HepG2 (cell line): ENCODE data around the gene CHM. TPM values are rescaled to one million over a fixed set of nuclear protein-coding genes. Genes with fewer than 3 reads are reported as not detected.

Experiments used
- ATAC-seq: fragments of 200-7000 bp; cut with Tn5 transposase; 3 replicates; pipeline ENCODE4 v1.9.1; 2020; ENCODE audit warnings: mild to moderate bottlenecking, moderate library complexity
- BruUV-seq: library from RNA; stranded (reverse); fragments of 400-500 nt; replicated peaks from 2 replicates; lab custom pipeline; 2021; lab: Mats Ljungman, UMichigan
- CTCF ChIA-PET: fragments of 300-600 bp; formaldehyde crosslinking; extraction: SDS; loops from one replicate; lab custom pipeline; 2021; ENCODE audit warnings: low total read pairs, inconsistent platforms, low intra/inter-chr PET ratio; lab: Yijun Ruan, JAX
- POLR2A ChIA-PET: fragments of 350-600 bp; sonication (Branson Sonifier 250); formaldehyde crosslinking; loops from one replicate; lab custom pipeline; 2020; ENCODE audit warnings: antibody characterized with exemption, inconsistent platforms; lab: Yijun Ruan, JAX
- DNase-seq: peaks from one replicate; pipeline ENCODE4 v3.0.0-alpha.2; 2015; ENCODE audit warnings: low spot score
- FAIRE-seq: peaks from 3 replicates; lab custom pipeline; 2011; peaks lifted over from hg19 to GRCh38; lab: Jason Lieb, UNC
- H2AFZ ChIP-seq: one replicate; pipeline ENCODE4 v1.6.1; 2011; ENCODE audit warnings: low read length, inconsistent platforms
- H3K27ac ChIP-seq: fragments of 300-600 bp; 3 replicates; pipeline ENCODE4 v1.8.0; 2011; ENCODE audit warnings: mixed run types, mild to moderate bottlenecking, mixed read lengths, low read length, inconsistent platforms; ENCODE audit not compliant: insufficient read depth; ENCODE audit errors: extremely low read length
- H3K27me3 ChIP-seq, 2 experiments: fragments of 200-600 bp in 1 of 2; 2 replicates in 1 of 2; 3 replicates in 1 of 2; pipeline versions ENCODE4 v1.6.0 to v1.8.0; 2011; ENCODE audit warnings: low read length in 2 of 2, mild to moderate bottlenecking in 2 of 2, moderate library complexity in 2 of 2, inconsistent platforms in 1 of 2; ENCODE audit not compliant: insufficient read depth in 2 of 2, control insufficient read depth in 1 of 2
- H3K36me3 ChIP-seq, 2 experiments: fragments of 200-600 bp in 1 of 2; replicated peaks in 1 of 2; 2 replicates in 1 of 2; 3 replicates in 1 of 2; pipeline versions ENCODE4 v1.5.1 to v1.8.0; 2011; ENCODE audit warnings: low read length in 2 of 2, inconsistent platforms in 1 of 2; ENCODE audit not compliant: insufficient read depth in 2 of 2, control insufficient read depth in 1 of 2
- H3K4me1 ChIP-seq: 2 replicates; pipeline ENCODE4 v1.5.1; 2012; ENCODE audit warnings: low read length, inconsistent platforms; ENCODE audit not compliant: insufficient read depth
- H3K4me2 ChIP-seq: 2 replicates; pipeline ENCODE4 v1.6.0; 2011; ENCODE audit warnings: low read depth, low read length, inconsistent platforms
- H3K4me3 ChIP-seq, 3 experiments: fragments of 200-600 bp in 1 of 3; sonication (generic), shearing (Covaris generic) in 1 of 3; replicated peaks in 1 of 3; 2 replicates each; pipeline ENCODE4 v1.5.1; 2011 to 2016; ENCODE audit warnings: low read length in 3 of 3, inconsistent platforms in 2 of 3, low read depth in 2 of 3, mild to moderate bottlenecking in 2 of 3, control low read depth in 1 of 3, mixed read lengths in 1 of 3; ENCODE audit not compliant: insufficient read depth in 1 of 3
- H3K79me2 ChIP-seq: one replicate; pipeline ENCODE4 v1.6.1; 2011; ENCODE audit warnings: low read length, inconsistent platforms; ENCODE audit not compliant: insufficient read depth
- H3K9ac ChIP-seq: 2 replicates; pipeline ENCODE4 v1.6.0; 2011; ENCODE audit warnings: mild to moderate bottlenecking, low read depth, low read length, inconsistent platforms; ENCODE audit not compliant: insufficient read depth
- H3K9me3 ChIP-seq: 2 replicates; pipeline ENCODE4 v1.5.1; 2012; ENCODE audit warnings: mild to moderate bottlenecking, low read length
- H4K20me1 ChIP-seq: 2 replicates; pipeline ENCODE4 v1.6.0; 2011; ENCODE audit warnings: inconsistent platforms, mild to moderate bottlenecking, low read length, moderate library complexity; ENCODE audit not compliant: insufficient read depth
- BCL3 ChIP-seq: sonication (generic); formaldehyde crosslinking; IDR thresholded peaks from 2 replicates; pipeline ENCODE4 v1.5.1; 2020; ENCODE audit warnings: mild to moderate bottlenecking, missing genetic modification reagents, moderate library complexity
- ELF1 ChIP-seq: sonication (generic); formaldehyde crosslinking; IDR thresholded peaks from 2 replicates; pipeline ENCODE4 v1.4.0; 2020; ENCODE audit warnings: missing genetic modification reagents
- FOXA3 ChIP-seq: IDR thresholded peaks from 2 replicates; pipeline ENCODE4 v1.6.1; 2016; ENCODE audit warnings: missing genetic modification reagents, missing compliant biosample characterization
- HOXA5 ChIP-seq: sonication (generic); formaldehyde crosslinking; IDR thresholded peaks from 2 replicates; pipeline ENCODE4 v1.4.0; 2020; ENCODE audit warnings: missing genetic modification reagents
- NFE2 ChIP-seq: sonication (generic); formaldehyde crosslinking; IDR thresholded peaks from 2 replicates; pipeline ENCODE4 v1.4.0; 2020; ENCODE audit warnings: missing genetic modification reagents
- PITX1 ChIP-seq: sonication (generic); formaldehyde crosslinking; IDR thresholded peaks from 2 replicates; pipeline ENCODE4 v1.5.1; 2020; ENCODE audit warnings: mild to moderate bottlenecking, missing genetic modification reagents
- PRDM4 ChIP-seq: sonication (generic); formaldehyde crosslinking; IDR thresholded peaks from 2 replicates; pipeline ENCODE4 v1.9.0; 2021; ENCODE audit warnings: missing genetic modification reagents, borderline replicate concordance
- RELA ChIP-seq: sonication (generic); formaldehyde crosslinking; IDR thresholded peaks from 2 replicates; pipeline ENCODE4 v1.4.0; 2020; ENCODE audit warnings: missing genetic modification reagents
- TBX2 ChIP-seq: sonication (generic); formaldehyde crosslinking; IDR thresholded peaks from 2 replicates; pipeline ENCODE4 v1.5.0; 2020; ENCODE audit warnings: missing genetic modification reagents, mild to moderate bottlenecking, borderline replicate concordance
- ZFP90 ChIP-seq: sonication (generic); formaldehyde crosslinking; IDR thresholded peaks from 2 replicates; pipeline ENCODE4 v1.8.0; 2022; ENCODE audit warnings: missing genetic modification reagents, mild to moderate bottlenecking, inconsistent platforms, borderline replicate concordance
- ZNF160 ChIP-seq: sonication (generic); formaldehyde crosslinking; IDR thresholded peaks from 2 replicates; pipeline ENCODE4 v1.8.0; 2022; ENCODE audit warnings: mild to moderate bottlenecking, inconsistent platforms, missing genetic modification reagents
- ZNF230 ChIP-seq: sonication (generic); formaldehyde crosslinking; IDR thresholded peaks from 2 replicates; pipeline ENCODE4 v1.4.0; 2020; ENCODE audit warnings: mild to moderate bottlenecking, missing genetic modification reagents
- ZNF563 ChIP-seq: sonication (generic); formaldehyde crosslinking; IDR thresholded peaks from 2 replicates; pipeline ENCODE4 v1.8.0; 2022; ENCODE audit warnings: mild to moderate bottlenecking, moderate library complexity, missing genetic modification reagents
- ZNF775 ChIP-seq: sonication (generic); formaldehyde crosslinking; IDR thresholded peaks from 2 replicates; pipeline ENCODE4 v1.4.0; 2020; ENCODE audit warnings: missing genetic modification reagents, mild to moderate bottlenecking, moderate library complexity, borderline replicate concordance
- WGBS: methylation state at CpG from one replicate; pipeline ENCODE4 v1.1.6; 2017; ENCODE audit warnings: low lambda C conversion rate; 5-methylcytosine and 5-hydroxymethylcytosine counted together
- in situ Hi-C: cut with HindIII; loops from 2 replicates; pipeline ENCODE4 v1.10.0; 2017; ENCODE audit warnings: low pct_unique_long_range_greater_than_20kb; ENCODE audit not compliant: extremely low pct_ligation_motif_present
- intact Hi-C: fragments of 100-400 bp; cut with micrococcal nuclease; formaldehyde crosslinking; loops from one replicate; pipeline ENCODE4 v1.10.0; 2022; ENCODE audit not compliant: unreplicated experiment
- polyA plus RNA-seq, 8 experiments: library from polyadenylated mRNA; depleted of rRNA in 3 of 8; stranded (reverse) in 7 of 8; unstranded in 1 of 8; fragments of >200 nt; fragmentation: Illumina TruSeq in 4 of 8; extraction: Trizol in 4 of 8; gene quantifications; 2 replicates each; pipeline versions ENCODE4 v1.2.1 to v1.2.3, GENCODE V29; 2011 to 2016; ENCODE audit warnings: low read depth in 4 of 8, missing spikeins in 1 of 8, mixed read lengths in 1 of 8; ENCODE audit not compliant: insufficient read depth in 1 of 8
- total RNA-seq, 5 experiments: library from RNA; depleted of rRNA; stranded (reverse); fragments of >200 nt; fragmentation: Illumina TruSeq; extraction: Trizol; gene quantifications; 2 replicates each; pipeline ENCODE4 v1.2.3, GENCODE V29; 2016; ENCODE audit warnings: low read depth in 1 of 5
- TF ChIP-seq, protein P1 (sequence below): IDR thresholded peaks from 2 replicates; pipeline ENCODE4 v1.6.1; 2016; ENCODE audit warnings: missing compliant biosample characterization, missing genetic modification reagents, borderline replicate concordance
- TF ChIP-seq, protein P2 (sequence below): sonication (generic); formaldehyde crosslinking; IDR thresholded peaks from 2 replicates; pipeline ENCODE4 v1.4.0; 2020; ENCODE audit warnings: mild to moderate bottlenecking, missing genetic modification reagents

CHM gene
- total and polyA plus RNA-seq, 2 of the 13 experiments (the other 11 are each of a cell fraction or from before 2014, with no cell fraction given): 15.1 to 15.5 TPM

- Histone ChIP-seq H2AFZ (no peak overlapping the region), H3K9ac (no peak overlapping the region), H3K4me1 (peaks cover 9% of the 10 kb centered on the region; the same call in 1 of the 2 replicates), H3K36me3 (no peaks in the 10 kb centered on the region), H3K27ac (no peak overlapping the region), H3K4me2 (no peak overlapping the region), H4K20me1 (no peaks in the 10 kb centered on the region), H3K79me2 (no peaks in the 10 kb centered on the region), H3K9me3 (no peaks in the 10 kb centered on the region), H3K4me3 (no peak overlapping the region), H3K27me3 (no peaks in the 10 kb centered on the region)
- BruUV-seq: no TSS peak
- in situ Hi-C loops: no loop called here
- intact Hi-C loops: no loop called here
- no peak for ATAC-seq
- WGBS: 92% methylated on average over 3 of the region's 3 CpGs
- no peak for FAIRE-seq
- no peak for DNase-seq
- TF ChIP-seq PITX1 (CRISPR knock-in tag): no peak
- TF ChIP-seq RELA (CRISPR knock-in tag): no peak
- TF ChIP-seq ZFP90 (CRISPR knock-in tag): no peak
- no peak for TF ChIP-seq TBX2 (CRISPR knock-in tag)
- no peak for TF ChIP-seq ZNF775
- TF ChIP-seq ZNF230 (CRISPR knock-in tag): no peak
- TF ChIP-seq, protein P1, sequence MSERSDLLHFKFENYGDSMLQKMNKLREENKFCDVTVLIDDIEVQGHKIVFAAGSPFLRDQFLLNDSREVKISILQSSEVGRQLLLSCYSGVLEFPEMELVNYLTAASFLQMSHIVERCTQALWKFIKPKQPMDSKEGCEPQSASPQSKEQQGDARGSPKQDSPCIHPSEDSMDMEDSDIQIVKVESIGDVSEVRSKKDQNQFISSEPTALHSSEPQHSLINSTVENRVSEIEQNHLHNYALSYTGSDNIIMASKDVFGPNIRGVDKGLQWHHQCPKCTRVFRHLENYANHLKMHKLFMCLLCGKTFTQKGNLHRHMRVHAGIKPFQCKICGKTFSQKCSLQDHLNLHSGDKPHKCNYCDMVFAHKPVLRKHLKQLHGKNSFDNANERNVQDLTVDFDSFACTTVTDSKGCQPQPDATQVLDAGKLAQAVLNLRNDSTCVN (CRISPR knock-in tag): no peak
- TF ChIP-seq BCL3 (CRISPR knock-in tag): no peak
- no peak for TF ChIP-seq ZNF160 (CRISPR knock-in tag)
- no peak for TF ChIP-seq ZNF563 (CRISPR knock-in tag)
- no peak for TF ChIP-seq ELF1 (CRISPR knock-in tag)
- TF ChIP-seq NFE2 (CRISPR knock-in tag): no peak
- no peak for TF ChIP-seq HOXA5 (CRISPR knock-in tag)
- no peak for TF ChIP-seq FOXA3 (CRISPR knock-in tag)
- TF ChIP-seq, protein P2, sequence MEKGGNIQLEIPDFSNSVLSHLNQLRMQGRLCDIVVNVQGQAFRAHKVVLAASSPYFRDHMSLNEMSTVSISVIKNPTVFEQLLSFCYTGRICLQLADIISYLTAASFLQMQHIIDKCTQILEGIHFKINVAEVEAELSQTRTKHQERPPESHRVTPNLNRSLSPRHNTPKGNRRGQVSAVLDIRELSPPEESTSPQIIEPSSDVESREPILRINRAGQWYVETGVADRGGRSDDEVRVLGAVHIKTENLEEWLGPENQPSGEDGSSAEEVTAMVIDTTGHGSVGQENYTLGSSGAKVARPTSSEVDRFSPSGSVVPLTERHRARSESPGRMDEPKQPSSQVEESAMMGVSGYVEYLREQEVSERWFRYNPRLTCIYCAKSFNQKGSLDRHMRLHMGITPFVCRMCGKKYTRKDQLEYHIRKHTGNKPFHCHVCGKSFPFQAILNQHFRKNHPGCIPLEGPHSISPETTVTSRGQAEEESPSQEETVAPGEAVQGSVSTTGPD: no peak
- TF ChIP-seq PRDM4 (CRISPR knock-in tag): no peak
- ChIA-PET POLR2A (no interaction called here), CTCF (no interaction called here)
Measured at GRCh38 chrX:85905851-85906250, 141.5 kb downstream of the CHM start.
